Measurements from ENCODE around the gene IGHMBP2. TPM values are rescaled to one million over a fixed set of nuclear protein-coding genes. Genes with fewer than 3 reads are reported as not detected.

IGHMBP2 gene
- total RNA-seq, 1 donor = 10.9 TPM

DNA sequence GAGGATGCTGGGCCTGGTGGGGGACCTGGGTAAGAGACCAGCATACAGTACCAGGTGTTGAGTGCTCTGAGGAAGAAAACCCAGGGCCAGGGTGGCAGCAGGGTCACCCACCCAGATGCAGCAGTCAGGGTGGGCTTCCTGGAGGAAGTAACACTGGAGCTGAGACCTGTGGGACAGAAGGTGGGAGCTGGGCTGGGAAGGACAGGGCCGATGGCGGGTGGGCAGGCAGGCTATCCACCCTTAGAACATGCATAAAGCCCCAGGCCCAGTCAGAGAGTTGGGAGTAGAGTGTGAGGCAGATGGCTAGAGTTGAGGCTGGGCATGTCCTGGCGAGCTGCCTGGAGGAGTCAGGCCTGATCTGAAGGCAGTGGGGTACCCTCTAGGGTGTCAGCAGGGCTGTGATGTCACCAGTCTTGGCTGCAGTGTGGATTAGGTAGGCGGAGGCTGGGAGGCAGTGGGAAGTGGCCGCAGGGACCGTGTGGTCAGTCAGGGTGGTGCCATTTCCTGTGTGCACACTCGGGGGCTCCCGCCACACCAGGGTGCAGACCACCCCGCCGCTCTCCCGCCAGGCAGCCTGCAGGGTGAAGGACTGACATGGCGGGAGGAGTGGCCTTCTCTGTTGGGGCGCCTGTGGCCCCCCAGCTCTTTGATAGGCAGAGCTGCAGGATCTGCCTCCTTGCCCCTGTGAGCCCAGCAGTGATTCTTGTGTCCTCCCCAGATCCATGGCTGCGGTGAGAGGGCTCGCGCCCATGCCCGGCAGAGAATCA is 35.3 kb downstream of the IGHMBP2 start:
- TF ChIP-seq, protein P1, sequence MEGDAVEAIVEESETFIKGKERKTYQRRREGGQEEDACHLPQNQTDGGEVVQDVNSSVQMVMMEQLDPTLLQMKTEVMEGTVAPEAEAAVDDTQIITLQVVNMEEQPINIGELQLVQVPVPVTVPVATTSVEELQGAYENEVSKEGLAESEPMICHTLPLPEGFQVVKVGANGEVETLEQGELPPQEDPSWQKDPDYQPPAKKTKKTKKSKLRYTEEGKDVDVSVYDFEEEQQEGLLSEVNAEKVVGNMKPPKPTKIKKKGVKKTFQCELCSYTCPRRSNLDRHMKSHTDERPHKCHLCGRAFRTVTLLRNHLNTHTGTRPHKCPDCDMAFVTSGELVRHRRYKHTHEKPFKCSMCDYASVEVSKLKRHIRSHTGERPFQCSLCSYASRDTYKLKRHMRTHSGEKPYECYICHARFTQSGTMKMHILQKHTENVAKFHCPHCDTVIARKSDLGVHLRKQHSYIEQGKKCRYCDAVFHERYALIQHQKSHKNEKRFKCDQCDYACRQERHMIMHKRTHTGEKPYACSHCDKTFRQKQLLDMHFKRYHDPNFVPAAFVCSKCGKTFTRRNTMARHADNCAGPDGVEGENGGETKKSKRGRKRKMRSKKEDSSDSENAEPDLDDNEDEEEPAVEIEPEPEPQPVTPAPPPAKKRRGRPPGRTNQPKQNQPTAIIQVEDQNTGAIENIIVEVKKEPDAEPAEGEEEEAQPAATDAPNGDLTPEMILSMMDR (IDR thresholded peaks at IDR 0.05; ENCODE audit: extremely low read depth, low read depth, low read length) = no peak
- no peak overlapping the region for H3K4me2 ChIP-seq (ENCODE audit: insufficient read depth, low read length)
- H3K36me3 ChIP-seq (ENCODE audit: insufficient read depth, low read length) = peaks cover 40% of the 10 kb centered on the region
- no peaks in the 10 kb centered on the region for H3K79me2 ChIP-seq (ENCODE audit: insufficient read depth, low read length)
- H3K9me3 ChIP-seq (ENCODE audit: low read depth, low read length) = no peaks in the 10 kb centered on the region
- no peak overlapping the region for H3K4me3 ChIP-seq (ENCODE audit: insufficient read depth, low read length)
- no peaks in the 10 kb centered on the region for H4K20me1 ChIP-seq (ENCODE audit: insufficient read depth, low read length)
- no peak overlapping the region for H2AFZ ChIP-seq (ENCODE audit: low read length)
- no peak overlapping the region for H3K27ac ChIP-seq (ENCODE audit: low read depth, low read length)
- peaks cover 8% of the 10 kb centered on the region for H3K4me1 ChIP-seq (ENCODE audit: insufficient read depth, low read length)
- no peaks in the 10 kb centered on the region for H3K27me3 ChIP-seq (ENCODE audit: insufficient read depth, low read length)
- peak; percentile 92 for DNase-seq (ENCODE audit: insufficient read length, low spot score, missing footprints)

DNA sequence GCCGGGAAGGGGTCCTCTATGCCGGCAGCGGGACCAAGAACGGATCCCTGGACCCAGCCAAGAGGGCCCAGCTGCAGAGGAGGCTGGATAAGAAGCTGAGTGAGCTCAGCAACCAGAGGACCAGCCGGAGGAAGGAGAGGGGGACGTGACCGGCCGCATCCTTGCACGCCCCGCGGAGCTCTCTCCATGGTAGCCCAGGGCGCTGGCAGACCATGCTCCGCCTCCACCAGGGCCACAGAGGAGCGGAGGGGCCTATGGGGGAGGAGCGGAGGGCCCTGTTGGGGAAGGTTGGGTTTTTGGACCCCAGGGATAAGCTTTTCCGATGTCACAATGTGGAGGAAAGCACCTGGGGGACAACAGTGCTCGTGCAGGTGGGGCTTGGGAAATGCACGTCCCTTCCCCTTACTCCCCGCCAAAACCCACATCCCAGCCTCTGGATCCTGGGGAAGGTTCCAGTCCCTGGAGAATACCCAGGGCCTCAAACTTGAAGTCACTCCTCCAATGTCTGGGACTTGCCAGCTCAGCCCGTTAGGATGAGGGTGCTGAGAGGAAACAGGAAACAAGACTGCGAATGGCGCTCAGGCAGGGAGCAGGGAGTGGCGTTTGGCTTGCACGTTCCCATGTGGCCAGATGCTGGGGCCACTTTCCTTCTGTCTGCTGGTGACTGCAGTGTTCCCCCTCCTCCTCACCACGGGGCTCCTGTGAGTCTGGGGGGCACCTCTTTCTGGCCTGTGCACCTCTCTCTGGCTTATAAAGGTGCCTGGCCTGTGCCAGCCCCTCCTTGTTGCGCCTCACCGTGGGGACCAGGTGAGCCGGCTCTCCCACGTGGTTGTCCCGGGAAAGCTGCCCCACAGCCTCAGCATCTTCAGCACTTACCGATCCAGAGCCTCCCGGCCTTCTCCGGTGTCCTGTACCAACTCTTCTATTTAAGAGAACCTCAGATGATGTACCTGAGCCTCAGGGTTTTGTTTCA is 36.2 kb downstream of the IGHMBP2 start:
- H3K27me3 ChIP-seq (ENCODE audit: insufficient read depth, low read length) = no peaks in the 10 kb centered on the region

DNA sequence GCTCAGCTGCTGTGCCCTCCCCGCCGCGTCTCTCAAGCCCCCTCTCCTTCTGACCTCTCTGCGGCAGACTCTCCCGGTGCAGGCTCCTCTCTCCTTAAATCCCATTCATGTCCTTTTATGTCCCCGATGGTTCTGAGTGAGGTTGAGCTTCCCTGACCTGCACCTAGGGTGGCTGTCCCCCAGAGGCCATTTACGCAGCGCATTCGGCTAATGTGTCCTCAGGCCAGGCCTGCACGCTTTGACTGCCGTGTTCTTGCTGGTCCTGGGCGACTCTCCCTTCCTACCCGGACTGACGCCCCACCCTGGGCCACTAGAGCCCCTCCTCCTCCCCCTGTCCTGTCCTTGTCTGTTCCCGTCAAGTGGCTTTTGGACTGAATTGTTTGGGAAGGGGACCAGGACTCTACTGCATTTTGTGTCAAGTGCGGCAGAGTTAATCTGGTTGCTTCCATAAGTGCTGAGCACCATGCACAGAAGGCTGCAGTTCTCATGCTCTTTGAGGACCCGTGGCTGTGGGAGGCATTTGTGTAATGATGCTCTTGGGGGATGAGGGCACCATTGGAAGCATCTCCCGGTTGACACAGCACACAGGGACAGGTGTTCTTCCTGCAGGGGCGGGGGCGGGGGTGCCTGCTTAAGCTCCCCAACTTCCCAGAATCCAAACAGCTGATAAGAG is 37.1 kb downstream of the IGHMBP2 start:
- Histone ChIP-seq H3K4me3 (ENCODE audit: insufficient read depth, low read length) (no peak overlapping the region), H3K79me2 (ENCODE audit: insufficient read depth, low read length) (no peaks in the 10 kb centered on the region), H2AFZ (ENCODE audit: low read length) (no peak overlapping the region), H4K20me1 (ENCODE audit: insufficient read depth, low read length) (no peaks in the 10 kb centered on the region), H3K36me3 (ENCODE audit: insufficient read depth, low read length) (peaks cover 29% of the 10 kb centered on the region), H3K4me1 (ENCODE audit: insufficient read depth, low read length) (peaks cover 12% of the 10 kb centered on the region), H3K4me2 (ENCODE audit: insufficient read depth, low read length) (no peak overlapping the region), H3K9me3 (ENCODE audit: low read depth, low read length) (no peaks in the 10 kb centered on the region), H3K27me3 (ENCODE audit: insufficient read depth, low read length) (no peaks in the 10 kb centered on the region), H3K27ac (ENCODE audit: low read depth, low read length) (no peak overlapping the region)
- peak; percentile 64 for DNase-seq (ENCODE audit: insufficient read length, low spot score, missing footprints)
- TF ChIP-seq, protein P1 (IDR thresholded peaks at IDR 0.05; ENCODE audit: extremely low read depth, low read depth, low read length) = no peak

More for the DNA sequence above, 36.2 kb downstream of the IGHMBP2 start:
- Histone ChIP-seq H3K36me3 (ENCODE audit: insufficient read depth, low read length) (peaks cover 33% of the 10 kb centered on the region), H3K27ac (ENCODE audit: low read depth, low read length) (no peak overlapping the region), H2AFZ (ENCODE audit: low read length) (no peak overlapping the region), H4K20me1 (ENCODE audit: insufficient read depth, low read length) (no peaks in the 10 kb centered on the region), H3K9me3 (ENCODE audit: low read depth, low read length) (no peaks in the 10 kb centered on the region), H3K4me2 (ENCODE audit: insufficient read depth, low read length) (no peak overlapping the region), H3K4me1 (ENCODE audit: insufficient read depth, low read length) (peaks cover 8% of the 10 kb centered on the region), H3K79me2 (ENCODE audit: insufficient read depth, low read length) (no peaks in the 10 kb centered on the region), H3K4me3 (ENCODE audit: insufficient read depth, low read length) (no peak overlapping the region)
- peak; percentile 81 for DNase-seq (ENCODE audit: insufficient read length, low spot score, missing footprints)
- TF ChIP-seq, protein P1 (IDR thresholded peaks at IDR 0.05; ENCODE audit: extremely low read depth, low read depth, low read length) = no peak

All from osteoblast (primary cell).